Activated naive CD8-positive, alpha-beta T cell treated with anti-CD3 and anti-CD28 coated beads, Interleukin-2, amount 10 ng/mL, durations not matched to agents 7 days and 5 days (primary cell): ENCODE measurements around the gene MACROH2A1. TPM values are rescaled to one million over a fixed set of nuclear protein-coding genes. Genes with fewer than 3 reads are reported as not detected.

ENCODE experiments used
- ATAC-seq: fragments of 150-1000 bp; cut with Tn5 transposase; one replicate; pipeline ENCODE4 v1.10.0; 2021; ENCODE audit warnings: low read depth, moderate library complexity
- POLR2A ChIA-PET: fragments of 350-600 bp; sonication (Branson Sonifier 250); formaldehyde crosslinking; loops from one replicate; lab custom pipeline; 2021; ENCODE audit warnings: antibody characterized with exemption; lab: Charles Lee
- DNase-seq: peaks from one replicate; pipeline ENCODE4 v3.0.0; 2021
- H3K27ac Mint-ChIP-seq: one replicate; pipeline ENCODE4 v1.8.0; 2022; ENCODE audit warnings: mild to moderate bottlenecking, mixed read lengths
- H3K27me3 Mint-ChIP-seq: one replicate; pipeline ENCODE4 v1.8.0; 2022; ENCODE audit warnings: mild to moderate bottlenecking, moderate library complexity, mixed read lengths
- H3K36me3 Mint-ChIP-seq: one replicate; pipeline ENCODE4 v1.8.0; 2021; ENCODE audit warnings: mild to moderate bottlenecking, mixed read lengths
- H3K4me1 Mint-ChIP-seq: one replicate; pipeline ENCODE4 v1.8.0; 2021; ENCODE audit warnings: mixed read lengths
- H3K4me3 Mint-ChIP-seq: one replicate; pipeline ENCODE4 v1.8.0; 2022; ENCODE audit warnings: mild to moderate bottlenecking, moderate library complexity, mixed read lengths
- H3K9me3 Mint-ChIP-seq: one replicate; pipeline ENCODE4 v1.8.0; 2021; ENCODE audit warnings: mixed read lengths
- total RNA-seq, 2 experiments: library from RNA; stranded (reverse); gene quantifications; one replicate each; pipeline ENCODE4 v1.2.3, GENCODE V29; 2021

MACROH2A1 gene
- total RNA-seq, 2 experiments from 2014 or later = 253 to 258 TPM

DNA sequence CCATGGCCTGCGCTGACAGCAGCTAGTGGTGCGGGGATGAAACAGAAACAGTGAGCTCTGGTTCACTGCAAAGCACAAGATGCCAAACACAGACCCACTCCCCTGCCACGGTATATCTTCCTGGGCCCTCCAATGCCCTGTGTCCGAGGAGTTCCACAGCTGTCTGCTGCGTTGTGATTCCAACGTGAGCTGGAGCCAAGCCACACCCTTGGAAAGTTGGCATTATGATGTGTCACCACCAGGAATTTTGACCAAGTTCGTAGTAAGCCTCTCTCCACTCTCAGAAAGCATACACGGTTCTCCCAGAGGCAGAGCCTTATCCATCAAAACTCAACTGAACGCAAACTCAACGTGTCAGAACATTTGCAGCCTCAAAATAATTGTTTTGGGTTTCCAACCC lies 55.6 kb downstream of the MACROH2A1 start:
- no peak for ATAC-seq
- Mint-ChIP-seq H3K36me3 (peaks cover 22% of the 10 kb centered on the region), H3K9me3 (no peaks in the 10 kb centered on the region), H3K4me1 (no peaks in the 10 kb centered on the region), H3K27ac (peak overlapping the region; percentile 8), H3K4me3 (no peak overlapping the region), H3K27me3 (no peaks in the 10 kb centered on the region)
- POLR2A ChIA-PET = no interaction called here
- DNase-seq = no peak

GRCh38 chr5:135342551-135342875 lies 56.5 kb downstream of the MACROH2A1 start:
- Mint-ChIP-seq H3K4me3 (no peak overlapping the region), H3K27ac (no peak overlapping the region), H3K4me1 (no peaks in the 10 kb centered on the region), H3K27me3 (no peaks in the 10 kb centered on the region), H3K36me3 (peaks cover 22% of the 10 kb centered on the region), H3K9me3 (no peaks in the 10 kb centered on the region)
- POLR2A ChIA-PET = no interaction called here
- DNase-seq = no peak
- no peak for ATAC-seq

- no peaks in the 10 kb centered on the region for H3K4me1 Mint-ChIP-seq
- POLR2A ChIA-PET = no interaction called here
- H3K27me3 Mint-ChIP-seq = no peaks in the 10 kb centered on the region
- no peak overlapping the region for H3K4me3 Mint-ChIP-seq
- ATAC-seq = no peak
- H3K36me3 Mint-ChIP-seq = peaks cover 22% of the 10 kb centered on the region
- no peak overlapping the region for H3K27ac Mint-ChIP-seq
- DNase-seq = no peak
- H3K9me3 Mint-ChIP-seq = no peaks in the 10 kb centered on the region
Measured at GRCh38 chr5:135341696-135342550, 57.1 kb downstream of the MACROH2A1 start.

- no peak for DNase-seq
- H3K4me1 Mint-ChIP-seq = peaks cover 1% of the 10 kb centered on the region
- peaks cover 22% of the 10 kb centered on the region for H3K36me3 Mint-ChIP-seq
- ATAC-seq = no peak
- POLR2A ChIA-PET = no interaction called here
- H3K4me3 Mint-ChIP-seq = no peak overlapping the region
- no peaks in the 10 kb centered on the region for H3K9me3 Mint-ChIP-seq
- peak overlapping the region; percentile 58 for H3K27ac Mint-ChIP-seq
- H3K27me3 Mint-ChIP-seq = no peaks in the 10 kb centered on the region
Measured at GRCh38 chr5:135341016-135341666, 57.9 kb downstream of the MACROH2A1 start.

GRCh38 chr5:135340568-135340967 lies 58.5 kb downstream of the MACROH2A1 start:
- H3K27ac Mint-ChIP-seq = peak overlapping the region; percentile 63
- no peaks in the 10 kb centered on the region for H3K27me3 Mint-ChIP-seq
- H3K4me3 Mint-ChIP-seq = no peak overlapping the region
- peaks cover 22% of the 10 kb centered on the region for H3K36me3 Mint-ChIP-seq
- H3K4me1 Mint-ChIP-seq = peaks cover 1% of the 10 kb centered on the region
- DNase-seq = no peak
- no peak for ATAC-seq
- POLR2A ChIA-PET = no interaction called here
- H3K9me3 Mint-ChIP-seq = no peaks in the 10 kb centered on the region

DNA sequence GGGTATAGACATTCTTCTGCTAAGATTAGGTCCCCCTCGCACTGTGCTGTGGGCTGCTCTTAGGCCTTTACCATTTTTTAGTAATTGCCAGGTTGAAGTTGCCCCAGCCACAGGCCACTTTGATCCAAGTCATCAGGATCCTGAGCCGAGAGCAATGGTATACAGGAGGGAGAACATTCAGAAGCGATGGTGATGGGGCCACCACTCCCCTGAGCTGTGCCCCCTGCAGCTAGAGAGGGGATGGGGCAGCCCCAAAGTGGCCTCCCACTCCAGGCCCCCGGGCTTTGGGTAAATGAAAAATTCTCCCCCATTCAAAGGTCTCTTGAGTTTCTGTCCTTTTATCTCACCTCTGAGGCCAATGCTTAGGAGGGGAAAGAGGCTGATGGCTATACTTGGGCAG lies 59.4 kb downstream of the MACROH2A1 start:
- H3K4me1 Mint-ChIP-seq = peaks cover 1% of the 10 kb centered on the region
- peaks cover 17% of the 10 kb centered on the region for H3K36me3 Mint-ChIP-seq
- no peak overlapping the region for H3K4me3 Mint-ChIP-seq
- DNase-seq = no peak
- no peaks in the 10 kb centered on the region for H3K9me3 Mint-ChIP-seq
- POLR2A ChIA-PET = no interaction called here
- ATAC-seq = no peak
- no peak overlapping the region for H3K27ac Mint-ChIP-seq
- H3K27me3 Mint-ChIP-seq = no peaks in the 10 kb centered on the region

- Mint-ChIP-seq H3K27ac (no peak overlapping the region), H3K4me3 (no peak overlapping the region), H3K27me3 (no peaks in the 10 kb centered on the region), H3K9me3 (no peaks in the 10 kb centered on the region), H3K36me3 (peaks cover 19% of the 10 kb centered on the region), H3K4me1 (peaks cover 2% of the 10 kb centered on the region)
- ATAC-seq (no peak), DNase-seq (no peak)
- POLR2A ChIA-PET = no interaction called here
Measured at GRCh38 chr5:135339189-135339588, 59.8 kb downstream of the MACROH2A1 start.

GRCh38 chr5:135337064-135337463 lies 62.0 kb downstream of the MACROH2A1 start:
- Mint-ChIP-seq H3K4me3 (no peak overlapping the region), H3K36me3 (peaks cover 4% of the 10 kb centered on the region), H3K4me1 (peaks cover 2% of the 10 kb centered on the region), H3K27me3 (no peaks in the 10 kb centered on the region), H3K27ac (no peak overlapping the region), H3K9me3 (no peaks in the 10 kb centered on the region)
- no peak for ATAC-seq
- no peak for DNase-seq
- POLR2A ChIA-PET = no interaction called here

GRCh38 chr5:135335031-135335828 lies 63.8 kb downstream of the MACROH2A1 start:
- DNase-seq (no peak), ATAC-seq (no peak)
- no peaks in the 10 kb centered on the region for H3K9me3 Mint-ChIP-seq
- peaks cover 3% of the 10 kb centered on the region for H3K4me1 Mint-ChIP-seq
- peaks cover 4% of the 10 kb centered on the region for H3K36me3 Mint-ChIP-seq
- H3K27me3 Mint-ChIP-seq = no peaks in the 10 kb centered on the region
- POLR2A ChIA-PET = no interaction called here
- no peak overlapping the region for H3K27ac Mint-ChIP-seq
- no peak overlapping the region for H3K4me3 Mint-ChIP-seq

GRCh38 chr5:135333732-135334515 lies 65.1 kb downstream of the MACROH2A1 start:
- POLR2A ChIA-PET = no interaction called here

GRCh38 chr5:135332519-135333150 lies 66.4 kb downstream of the MACROH2A1 start:
- Mint-ChIP-seq H3K4me1 (peaks cover 16% of the 10 kb centered on the region), H3K36me3 (peaks cover 9% of the 10 kb centered on the region), H3K27ac (no peak overlapping the region), H3K9me3 (no peaks in the 10 kb centered on the region), H3K4me3 (no peak overlapping the region), H3K27me3 (no peaks in the 10 kb centered on the region)
- ATAC-seq (peak; percentile 37), DNase-seq (no peak)
- POLR2A ChIA-PET = no interaction called here

More at GRCh38 chr5:135333732-135334515, 65.1 kb downstream of the MACROH2A1 start:
- Mint-ChIP-seq H3K27me3 (no peaks in the 10 kb centered on the region), H3K4me3 (no peak overlapping the region), H3K36me3 (peaks cover 5% of the 10 kb centered on the region), H3K4me1 (peaks cover 7% of the 10 kb centered on the region), H3K27ac (no peak overlapping the region), H3K9me3 (no peaks in the 10 kb centered on the region)
- ATAC-seq = no peak
- no peak for DNase-seq

- Mint-ChIP-seq H3K9me3 (no peaks in the 10 kb centered on the region), H3K4me3 (no peak overlapping the region), H3K27ac (peak overlapping the region; percentile 48), H3K36me3 (peaks cover 9% of the 10 kb centered on the region), H3K27me3 (no peaks in the 10 kb centered on the region), H3K4me1 (peaks cover 16% of the 10 kb centered on the region)
- POLR2A ChIA-PET = no interaction called here
- ATAC-seq (no peak), DNase-seq (no peak)
Measured at GRCh38 chr5:135331612-135332011, 67.4 kb downstream of the MACROH2A1 start.

DNA sequence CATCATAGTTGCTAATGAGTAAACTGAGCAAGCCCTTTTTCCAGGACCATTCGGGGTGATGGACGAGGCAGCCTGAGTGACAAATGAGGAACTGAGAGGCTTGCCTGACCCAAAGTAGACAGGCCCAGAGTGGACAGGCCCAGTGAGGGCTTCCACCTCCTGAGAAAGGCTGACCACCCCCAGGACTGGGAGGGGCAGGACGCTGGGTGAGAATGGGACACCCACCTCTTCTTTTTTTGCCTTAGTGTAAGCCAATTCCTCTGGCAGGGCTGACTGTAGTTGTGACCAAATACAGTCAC lies 68.3 kb downstream of the MACROH2A1 start:
- POLR2A ChIA-PET = no interaction called here
- ATAC-seq (no peak), DNase-seq (no peak)
- Mint-ChIP-seq H3K27ac (no peak overlapping the region), H3K4me1 (peaks cover 21% of the 10 kb centered on the region), H3K4me3 (no peak overlapping the region), H3K27me3 (no peaks in the 10 kb centered on the region), H3K36me3 (peaks cover 9% of the 10 kb centered on the region), H3K9me3 (no peaks in the 10 kb centered on the region)
